ENCODE data around the gene VAV3. TPM values are rescaled to one million over a fixed set of nuclear protein-coding genes. Genes with fewer than 3 reads are reported as not detected.

VAV3 gene
- total and polyA plus RNA-seq, 5 experiments from 2014 or later, result 2.2 to 13.1 (median 2.9) TPM

GRCh38 chr1:107692580-107693345, 272.2 kb downstream of the VAV3 start:
- Mint-ChIP-seq H3K4me3 (no peak overlapping the region), H3K27ac (no peak overlapping the region), H3K4me1 (no peaks in the 10 kb centered on the region), H3K27me3 (no peaks in the 10 kb centered on the region), H3K36me3 (peaks cover 4 to 17% (median 4%) of the 10 kb centered on the region in 3 donors), H3K9me3 (no peaks in the 10 kb centered on the region)
- POLR2A ChIA-PET, result no interaction called here
- ATAC-seq (no peak), DNase-seq (no peak)

- H3K9me3 Mint-ChIP-seq, result no peaks in the 10 kb centered on the region
- POLR2A ChIA-PET, result no interaction called here
- ATAC-seq (no peak), DNase-seq (no peak)
- H3K27ac Mint-ChIP-seq, result no peak overlapping the region
- H3K27me3 Mint-ChIP-seq, result no peaks in the 10 kb centered on the region
- no peak overlapping the region for H3K4me3 Mint-ChIP-seq
- H3K36me3 Mint-ChIP-seq, result peaks cover 4 to 14% (median 4%) of the 10 kb centered on the region in 3 donors
- H3K4me1 Mint-ChIP-seq, result no peaks in the 10 kb centered on the region
Measured at GRCh38 chr1:107691540-107691939, 273.4 kb downstream of the VAV3 start.

- no peak overlapping the region for H3K27ac Mint-ChIP-seq
- peaks cover 3 to 13% (median 4%) of the 10 kb centered on the region in 3 donors for H3K36me3 Mint-ChIP-seq
- DNase-seq (no peak), ATAC-seq (no peak)
- no peak overlapping the region for H3K4me3 Mint-ChIP-seq
- POLR2A ChIA-PET, result no interaction called here
- H3K4me1 Mint-ChIP-seq, result no peaks in the 10 kb centered on the region
- H3K27me3 Mint-ChIP-seq, result no peaks in the 10 kb centered on the region
- H3K9me3 Mint-ChIP-seq, result no peaks in the 10 kb centered on the region
Measured at GRCh38 chr1:107690491-107690890, 274.5 kb downstream of the VAV3 start.

GRCh38 chr1:107689733-107690132, 275.2 kb downstream of the VAV3 start:
- POLR2A ChIA-PET, result no interaction called here
- Mint-ChIP-seq H3K36me3 (peaks cover 0 to 10% (median 0%) of the 10 kb centered on the region in 3 donors), H3K4me3 (no peak overlapping the region)

GRCh38 chr1:107689159-107689558, 275.8 kb downstream of the VAV3 start:
- Mint-ChIP-seq H3K36me3 (peaks cover 0 to 9% (median 0%) of the 10 kb centered on the region in 3 donors), H3K4me1 (no peaks in the 10 kb centered on the region), H3K9me3 (no peaks in the 10 kb centered on the region), H3K27ac (no peak overlapping the region), H3K27me3 (no peaks in the 10 kb centered on the region), H3K4me3 (no peak overlapping the region)
- DNase-seq (no peak), ATAC-seq (no peak)
- POLR2A ChIA-PET, result no interaction called here

More at GRCh38 chr1:107689733-107690132, 275.2 kb downstream of the VAV3 start:
- no peak for DNase-seq
- Mint-ChIP-seq H3K4me1 (no peaks in the 10 kb centered on the region), H3K27ac (no peak overlapping the region), H3K9me3 (no peaks in the 10 kb centered on the region), H3K27me3 (no peaks in the 10 kb centered on the region)
- ATAC-seq, result no peak

DNA sequence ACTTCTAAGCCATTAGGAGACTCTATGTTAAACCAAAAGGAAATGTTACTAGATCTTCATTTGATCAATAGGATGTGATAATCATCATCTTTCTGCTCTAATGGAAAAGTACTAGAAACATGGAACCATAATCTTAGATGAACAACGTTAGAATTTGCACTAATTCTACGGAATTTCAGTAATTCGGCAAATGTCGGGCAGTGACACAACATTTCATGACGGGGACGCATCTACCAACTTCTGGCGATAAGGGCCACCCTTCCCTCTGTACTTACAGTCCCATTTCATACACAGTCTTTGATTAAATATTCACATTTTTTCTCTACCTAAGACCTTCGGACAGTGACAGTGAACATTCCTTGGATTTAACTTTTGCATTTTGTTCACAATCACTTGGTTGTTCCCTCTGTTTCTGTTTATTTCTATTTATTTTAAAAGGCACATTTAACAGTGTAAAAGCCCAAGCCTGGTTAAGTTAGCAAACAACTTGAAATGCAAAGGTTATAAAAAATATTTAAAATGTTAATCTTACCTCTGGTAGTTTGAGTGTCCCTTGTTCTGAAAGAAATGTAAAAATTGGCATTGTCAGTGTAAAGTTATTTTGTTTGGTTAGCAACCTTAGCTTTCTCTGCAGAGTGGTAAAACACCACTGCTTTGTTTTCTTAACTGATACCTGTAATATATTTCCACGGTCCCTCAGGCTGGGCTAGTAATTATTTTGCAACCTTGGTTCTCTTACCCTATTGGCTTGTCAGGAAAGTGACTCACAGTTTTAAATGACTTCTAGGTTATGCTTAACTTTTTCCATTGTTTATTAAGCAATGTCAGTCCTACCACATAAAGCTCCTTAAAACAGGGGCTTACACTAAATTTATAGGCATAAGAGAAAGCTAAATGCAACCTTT, 276.9 kb downstream of the VAV3 start:
- DNase-seq, result no peak
- H3K9me3 Mint-ChIP-seq, result no peaks in the 10 kb centered on the region
- no peaks in the 10 kb centered on the region for H3K4me1 Mint-ChIP-seq
- H3K4me3 Mint-ChIP-seq, result no peak overlapping the region
- H3K36me3 Mint-ChIP-seq, result peaks cover 0 to 8% (median 0%) of the 10 kb centered on the region in 3 donors
- POLR2A ChIA-PET, result no interaction called here
- no peak overlapping the region for H3K27ac Mint-ChIP-seq
- no peak for ATAC-seq
- H3K27me3 Mint-ChIP-seq, result no peaks in the 10 kb centered on the region

DNA sequence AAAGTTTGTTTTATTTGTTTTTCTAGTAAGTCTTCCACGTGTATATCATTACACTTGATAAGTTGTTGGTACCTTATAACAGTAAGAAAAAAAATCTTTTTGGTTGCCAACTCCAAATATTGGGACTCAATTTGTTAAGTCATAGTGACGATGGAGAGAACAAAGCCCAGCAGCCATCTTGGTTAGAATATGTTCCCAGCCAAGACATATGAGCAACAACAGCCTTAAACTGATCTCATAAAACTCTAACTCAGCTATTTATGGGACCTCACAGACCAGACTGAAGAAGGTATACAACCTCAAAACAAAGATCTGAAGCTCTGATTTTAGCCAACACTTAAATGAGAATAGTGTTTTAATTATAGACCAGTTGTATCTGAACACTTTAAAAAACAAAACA, 281.3 kb downstream of the VAV3 start:
- peaks cover 0 to 3% (median 0%) of the 10 kb centered on the region in 3 donors for H3K36me3 Mint-ChIP-seq
- no peaks in the 10 kb centered on the region for H3K9me3 Mint-ChIP-seq
- no peak overlapping the region for H3K4me3 Mint-ChIP-seq
- no peaks in the 10 kb centered on the region for H3K4me1 Mint-ChIP-seq
- no peak overlapping the region for H3K27ac Mint-ChIP-seq
- DNase-seq (no peak), ATAC-seq (no peak)
- POLR2A ChIA-PET, result no interaction called here
- no peaks in the 10 kb centered on the region for H3K27me3 Mint-ChIP-seq

- H3K36me3 Mint-ChIP-seq, result peaks cover 0 to 3% (median 0%) of the 10 kb centered on the region in 3 donors
- no peak for DNase-seq
- POLR2A ChIA-PET, result no interaction called here
- no peak overlapping the region for H3K4me3 Mint-ChIP-seq
- ATAC-seq, result no peak
- H3K4me1 Mint-ChIP-seq, result no peaks in the 10 kb centered on the region
- no peaks in the 10 kb centered on the region for H3K27me3 Mint-ChIP-seq
- H3K9me3 Mint-ChIP-seq, result no peaks in the 10 kb centered on the region
- no peak overlapping the region for H3K27ac Mint-ChIP-seq
Measured at GRCh38 chr1:107683191-107683657, 281.8 kb downstream of the VAV3 start.

DNA sequence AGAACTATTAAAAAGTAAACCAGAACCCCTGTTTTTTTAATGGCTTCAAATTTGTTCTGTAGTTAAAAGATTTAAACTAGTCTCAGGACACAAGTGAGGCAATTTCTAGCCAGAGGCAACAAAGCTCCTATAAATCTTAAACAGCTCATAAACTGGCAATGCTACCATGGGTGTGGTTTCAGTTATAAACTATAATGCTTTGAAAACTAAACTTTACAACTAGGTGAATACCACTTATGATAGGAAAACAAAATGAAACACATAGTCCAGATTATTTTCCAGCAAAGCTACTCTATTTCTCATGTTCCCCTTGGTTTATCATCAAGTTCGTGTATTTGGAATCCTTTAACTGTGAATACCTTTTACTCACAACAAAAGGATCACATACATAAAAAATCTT, 282.5 kb downstream of the VAV3 start:
- H3K9me3 Mint-ChIP-seq, result no peaks in the 10 kb centered on the region
- H3K4me1 Mint-ChIP-seq, result no peaks in the 10 kb centered on the region
- ATAC-seq, result no peak

GRCh38 chr1:107681001-107681479, 283.9 kb downstream of the VAV3 start:
- no peaks in the 10 kb centered on the region for H3K4me1 Mint-ChIP-seq
- DNase-seq, result no peak
- no peak for ATAC-seq
- H3K9me3 Mint-ChIP-seq, result peaks cover 0 to under 1% (median 0%) of the 10 kb centered on the region in 9 donors
- no peak overlapping the region for H3K27ac Mint-ChIP-seq
- H3K27me3 Mint-ChIP-seq, result no peaks in the 10 kb centered on the region
- H3K4me3 Mint-ChIP-seq, result no peak overlapping the region
- H3K36me3 Mint-ChIP-seq, result peaks cover 0 to 6% (median 0%) of the 10 kb centered on the region in 3 donors
- POLR2A ChIA-PET, result no interaction called here

More for the DNA sequence above, 282.5 kb downstream of the VAV3 start:
- no peak for DNase-seq
- no peak overlapping the region for H3K27ac Mint-ChIP-seq
- no peaks in the 10 kb centered on the region for H3K27me3 Mint-ChIP-seq
- no peak overlapping the region for H3K4me3 Mint-ChIP-seq
- H3K36me3 Mint-ChIP-seq, result peaks cover 0 to 6% (median 0%) of the 10 kb centered on the region in 3 donors
- POLR2A ChIA-PET, result no interaction called here

DNA sequence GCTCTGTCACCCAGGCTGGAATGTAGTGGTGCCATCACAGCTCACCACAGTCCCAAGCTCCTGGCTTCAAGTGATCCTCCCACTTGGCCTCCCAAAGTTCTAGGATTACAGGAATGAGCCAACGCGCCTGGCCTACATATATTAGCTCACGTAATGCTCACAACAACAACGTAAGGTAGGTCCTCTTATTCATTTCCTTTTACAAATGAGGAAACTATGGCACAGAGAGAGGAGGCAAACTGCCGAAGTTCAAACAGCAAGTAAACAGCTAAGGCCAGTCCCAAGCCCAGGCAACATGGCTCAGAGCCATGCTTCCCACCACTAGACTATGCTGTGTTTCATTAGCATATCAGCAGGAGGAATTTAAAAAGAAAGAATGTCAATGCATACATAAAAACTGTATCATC, 284.4 kb downstream of the VAV3 start:
- Mint-ChIP-seq H3K27ac (no peak overlapping the region), H3K4me1 (no peaks in the 10 kb centered on the region), H3K4me3 (no peak overlapping the region), H3K36me3 (peaks cover under 1 to 10% (median 1%) of the 10 kb centered on the region in 3 donors), H3K9me3 (peaks cover 0 to 5% (median 0%) of the 10 kb centered on the region in 9 donors), H3K27me3 (no peaks in the 10 kb centered on the region)
- ATAC-seq (no peak), DNase-seq (no peak)
- POLR2A ChIA-PET, result no interaction called here

DNA sequence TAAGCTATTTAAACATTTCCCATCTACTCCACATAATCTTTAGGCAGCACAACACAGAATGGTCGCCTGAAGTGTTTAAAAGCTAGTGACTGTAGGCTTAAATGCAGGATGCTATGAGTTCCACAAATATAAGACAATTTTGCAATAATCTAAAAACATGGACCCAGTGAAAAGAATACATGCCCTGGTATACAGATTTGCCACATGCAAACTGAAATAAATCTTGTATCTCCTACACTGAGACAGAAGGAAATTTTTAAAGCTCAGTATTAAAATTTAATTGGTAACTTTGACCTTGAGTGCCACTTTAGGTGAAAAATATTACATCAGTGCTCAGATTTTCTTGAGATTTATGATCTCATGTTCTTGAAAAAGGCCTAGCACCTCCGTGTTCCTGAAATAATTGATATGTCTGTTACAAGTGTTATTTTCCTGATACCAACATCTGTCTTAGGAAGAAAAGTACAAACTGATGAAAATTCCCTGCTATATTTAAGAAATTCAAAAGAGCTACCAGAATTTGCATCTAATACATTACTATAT, 285.5 kb downstream of the VAV3 start:
- no peak for DNase-seq
- no peaks in the 10 kb centered on the region for H3K4me1 Mint-ChIP-seq
- no peaks in the 10 kb centered on the region for H3K27me3 Mint-ChIP-seq
- peaks cover 2 to 20% (median 11%) of the 10 kb centered on the region in 3 donors for H3K36me3 Mint-ChIP-seq
- peaks cover 0 to 15% (median 2%) of the 10 kb centered on the region in 9 donors for H3K9me3 Mint-ChIP-seq
- no peak overlapping the region for H3K4me3 Mint-ChIP-seq
- no peak for ATAC-seq
- H3K27ac Mint-ChIP-seq, result no peak overlapping the region
- POLR2A ChIA-PET, result no interaction called here

DNA sequence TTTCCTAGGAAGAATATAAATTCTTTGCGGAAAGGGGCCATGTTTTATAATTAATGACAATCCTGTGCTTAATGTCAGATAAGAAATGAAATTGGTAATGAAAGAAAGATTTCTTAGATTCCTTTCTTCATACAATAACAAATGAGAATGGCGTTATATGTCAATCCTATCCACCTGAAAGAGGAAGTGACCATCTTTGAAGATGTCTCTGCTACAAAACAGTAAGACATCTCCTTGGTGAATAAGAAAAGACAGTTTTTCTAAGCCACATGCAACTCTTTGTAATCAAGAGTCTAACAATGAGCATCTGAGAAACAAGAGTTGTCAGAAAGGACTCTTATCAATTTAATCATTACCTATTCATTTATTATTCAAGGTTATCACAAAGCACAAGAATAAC, 286.0 kb downstream of the VAV3 start:
- ATAC-seq, result no peak
- no peak overlapping the region for H3K27ac Mint-ChIP-seq
- POLR2A ChIA-PET, result no interaction called here
- DNase-seq, result no peak
- peaks cover 2 to 20% (median 11%) of the 10 kb centered on the region in 3 donors for H3K36me3 Mint-ChIP-seq
- peaks cover 0 to 19% (median 2%) of the 10 kb centered on the region in 9 donors for H3K9me3 Mint-ChIP-seq
- no peaks in the 10 kb centered on the region for H3K4me1 Mint-ChIP-seq
- no peaks in the 10 kb centered on the region for H3K27me3 Mint-ChIP-seq
- H3K4me3 Mint-ChIP-seq, result no peak overlapping the region
